MCF 10A (cell line): Measurements from ENCODE around the gene ZMYND8. TPM values are rescaled to one million over a fixed set of nuclear protein-coding genes. Genes with fewer than 3 reads are reported as not detected.

ENCODE experiments used
- BruUV-seq: library from RNA; stranded (reverse); fragments of 400-500 nt; replicated peaks from 2 replicates; lab custom pipeline; 2021; lab: Mats Ljungman, UMichigan
- CTCF ChIA-PET: fragments of 300-600 bp; sonication (Branson Sonifier 250); formaldehyde crosslinking; extraction: SDS; loops from one replicate; lab custom pipeline; 2021; ENCODE audit warnings: antibody characterized with exemption, inconsistent platforms; lab: Yijun Ruan, JAX
- POLR2A ChIA-PET: fragments of 300-600, 350-650 bp; sonication (Branson Sonifier 250); formaldehyde crosslinking; extraction: SDS; loops from one replicate; lab custom pipeline; 2020; ENCODE audit warnings: antibody characterized with exemption, inconsistent platforms; lab: Yijun Ruan, JAX
- DNase-seq: peaks from one replicate; pipeline ENCODE4 v3.0.0-alpha.2; 2018; ENCODE audit not compliant: unreplicated experiment
- H3K27ac Mint-ChIP-seq: one replicate; pipeline ENCODE4 v1.8.0; 2022; ENCODE audit warnings: mild to moderate bottlenecking, low read depth, mixed read lengths; ENCODE audit not compliant: unreplicated experiment
- H3K27me3 Mint-ChIP-seq: one replicate; pipeline ENCODE4 v1.8.0; 2022; ENCODE audit warnings: mixed read lengths; ENCODE audit not compliant: insufficient read depth, unreplicated experiment
- H3K36me3 Mint-ChIP-seq: one replicate; pipeline ENCODE4 v1.8.0; 2022; ENCODE audit warnings: mild to moderate bottlenecking, moderate library complexity, mixed read lengths; ENCODE audit not compliant: insufficient read depth, unreplicated experiment
- H3K4me1 Mint-ChIP-seq: one replicate; pipeline ENCODE4 v1.8.0; 2022; ENCODE audit warnings: mixed read lengths; ENCODE audit not compliant: insufficient read depth, unreplicated experiment
- H3K4me3 Mint-ChIP-seq: one replicate; pipeline ENCODE4 v1.8.0; 2022; ENCODE audit warnings: mild to moderate bottlenecking, moderate library complexity, mixed read lengths; ENCODE audit not compliant: unreplicated experiment
- H3K9me3 Mint-ChIP-seq: one replicate; pipeline ENCODE4 v1.8.0; 2022; ENCODE audit warnings: mixed read lengths; ENCODE audit not compliant: unreplicated experiment
- intact Hi-C: fragments of 100-400 bp; cut with micrococcal nuclease; formaldehyde crosslinking; loops from 2 replicates; pipeline ENCODE4 v1.14.1; 2022
- total RNA-seq: library from RNA; stranded (reverse); gene quantifications from 2 replicates; pipeline ENCODE4 v1.2.3, GENCODE V29; 2022
- TF ChIP-seq, protein P1 (sequence below): fragments of 200-600 bp; IDR thresholded peaks from one replicate; pipeline ENCODE4 v1.8.0; 2022; ENCODE audit warnings: antibody characterized with exemption, mild to moderate bottlenecking; ENCODE audit not compliant: unreplicated experiment

ZMYND8 gene
- total RNA-seq, 1 experiment from 2014 or later: 127 TPM

DNA sequence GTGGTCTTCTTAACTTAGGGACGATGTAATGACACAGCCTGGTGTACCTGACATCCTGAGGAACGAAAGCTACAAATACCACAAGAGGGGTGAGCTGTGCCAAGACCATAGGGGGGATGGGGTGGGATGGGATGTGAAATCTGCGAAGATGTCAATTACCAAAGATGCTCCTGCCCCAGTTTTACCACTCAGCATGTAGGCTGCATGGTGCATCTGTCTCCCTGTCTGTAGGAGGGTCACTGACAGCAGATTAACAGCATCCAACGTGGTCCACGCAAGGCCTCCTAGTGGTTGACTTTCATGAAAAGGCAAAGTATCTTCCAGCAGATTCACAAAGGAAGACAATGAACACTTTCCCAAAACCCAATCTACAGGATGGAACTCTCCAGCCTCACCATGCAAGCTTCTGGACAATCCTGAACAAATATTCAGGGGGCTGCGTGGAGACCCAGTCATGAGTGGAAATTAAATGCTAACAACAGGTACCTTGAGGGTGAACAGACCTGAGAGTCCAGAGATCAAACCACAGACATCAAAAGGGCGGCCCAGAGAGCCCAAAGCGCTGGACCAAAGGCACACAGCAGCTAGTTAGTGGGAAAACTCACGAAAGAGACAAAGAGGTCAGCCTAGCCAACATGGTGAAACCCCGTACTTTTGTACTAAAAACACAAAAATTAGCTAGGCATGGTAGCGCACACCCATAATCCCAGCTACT, 44.4 kb downstream of the ZMYND8 start:
- ChIA-PET POLR2A (interaction anchor here (0.7 to 46.0 kb wide), 4 partner anchors 18 to 71 kb away, joined by 3 to 1977 read pairs (median 234); partner anchors contain the start of gene ZMYND8), CTCF (interaction anchor here (0.6 to 1.3 kb wide), 4 partner anchors 33 to 72 kb away, joined by 3 to 6 read pairs (median 4); no protein-coding TSS in a partner anchor)
- TF ChIP-seq, protein P1, sequence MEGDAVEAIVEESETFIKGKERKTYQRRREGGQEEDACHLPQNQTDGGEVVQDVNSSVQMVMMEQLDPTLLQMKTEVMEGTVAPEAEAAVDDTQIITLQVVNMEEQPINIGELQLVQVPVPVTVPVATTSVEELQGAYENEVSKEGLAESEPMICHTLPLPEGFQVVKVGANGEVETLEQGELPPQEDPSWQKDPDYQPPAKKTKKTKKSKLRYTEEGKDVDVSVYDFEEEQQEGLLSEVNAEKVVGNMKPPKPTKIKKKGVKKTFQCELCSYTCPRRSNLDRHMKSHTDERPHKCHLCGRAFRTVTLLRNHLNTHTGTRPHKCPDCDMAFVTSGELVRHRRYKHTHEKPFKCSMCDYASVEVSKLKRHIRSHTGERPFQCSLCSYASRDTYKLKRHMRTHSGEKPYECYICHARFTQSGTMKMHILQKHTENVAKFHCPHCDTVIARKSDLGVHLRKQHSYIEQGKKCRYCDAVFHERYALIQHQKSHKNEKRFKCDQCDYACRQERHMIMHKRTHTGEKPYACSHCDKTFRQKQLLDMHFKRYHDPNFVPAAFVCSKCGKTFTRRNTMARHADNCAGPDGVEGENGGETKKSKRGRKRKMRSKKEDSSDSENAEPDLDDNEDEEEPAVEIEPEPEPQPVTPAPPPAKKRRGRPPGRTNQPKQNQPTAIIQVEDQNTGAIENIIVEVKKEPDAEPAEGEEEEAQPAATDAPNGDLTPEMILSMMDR: no peak
- intact Hi-C loops: no loop called here
- no peaks in the 10 kb centered on the region for H3K27me3 Mint-ChIP-seq
- no peak for DNase-seq
- H3K27ac Mint-ChIP-seq: no peak overlapping the region
- H3K4me1 Mint-ChIP-seq: peaks cover 33% of the 10 kb centered on the region
- H3K36me3 Mint-ChIP-seq: peaks cover 78% of the 10 kb centered on the region
- BruUV-seq: no TSS peak
- no peak overlapping the region for H3K4me3 Mint-ChIP-seq
- H3K9me3 Mint-ChIP-seq: no peaks in the 10 kb centered on the region

GRCh38 chr20:47311211-47311610, 45.3 kb downstream of the ZMYND8 start:
- Mint-ChIP-seq H3K27me3 (no peaks in the 10 kb centered on the region), H3K4me3 (no peak overlapping the region), H3K4me1 (peaks cover 34% of the 10 kb centered on the region), H3K27ac (no peak overlapping the region), H3K36me3 (peaks cover 78% of the 10 kb centered on the region), H3K9me3 (no peaks in the 10 kb centered on the region)
- POLR2A ChIA-PET: interaction anchor here (1.0 to 46.0 kb wide), 3 partner anchors 19 to 72 kb away, joined by 3 to 1977 read pairs (median 463); partner anchors contain the start of gene ZMYND8
- CTCF ChIA-PET: interaction anchor here (0.8 to 1.3 kb wide), 3 partner anchors 32 to 49 kb away, joined by 4 to 6 read pairs (median 4); no protein-coding TSS in a partner anchor
- TF ChIP-seq, protein P1: no peak
- DNase-seq: no peak
- no TSS peak for BruUV-seq
- intact Hi-C loops: no loop called here

GRCh38 chr20:47310729-47311128, 45.8 kb downstream of the ZMYND8 start:
- TF ChIP-seq, protein P1: no peak
- CTCF ChIA-PET: interaction anchor here (0.8 to 3.3 kb wide), 3 partner anchors 39 to 73 kb away, joined by 3 to 16 read pairs (median 4); no protein-coding TSS in a partner anchor
- Mint-ChIP-seq H3K27ac (peak overlapping the region; percentile 54), H3K9me3 (no peaks in the 10 kb centered on the region), H3K4me1 (peaks cover 30% of the 10 kb centered on the region), H3K36me3 (peaks cover 78% of the 10 kb centered on the region), H3K4me3 (no peak overlapping the region), H3K27me3 (no peaks in the 10 kb centered on the region)
- POLR2A ChIA-PET: interaction anchor here (46.0 kb wide), 1 partner anchor 44 kb away, joined by 1977 read pairs; the partner anchor contains the start of gene ZMYND8
- no peak for DNase-seq
- intact Hi-C loops: no loop called here
- BruUV-seq: no TSS peak

GRCh38 chr20:47309806-47310426, 46.6 kb downstream of the ZMYND8 start:
- intact Hi-C loops: no loop called here
- Mint-ChIP-seq H3K9me3 (no peaks in the 10 kb centered on the region), H3K4me3 (no peak overlapping the region), H3K27ac (peak overlapping the region; percentile 54), H3K27me3 (no peaks in the 10 kb centered on the region), H3K36me3 (peaks cover 82% of the 10 kb centered on the region), H3K4me1 (peaks cover 21% of the 10 kb centered on the region)
- DNase-seq: no peak
- ChIA-PET CTCF (interaction anchor here (0.6 to 3.3 kb wide), 5 partner anchors 12 to 74 kb away, joined by 3 to 16 read pairs (median 5); no protein-coding TSS in a partner anchor), POLR2A (interaction anchor here (46.0 kb wide), 1 partner anchor 44 kb away, joined by 1977 read pairs; the partner anchor contains the start of gene ZMYND8)
- TF ChIP-seq, protein P1: no peak
- no TSS peak for BruUV-seq
